Caco-2 (cell line): Measurements from ENCODE around the gene PIK3CG. TPM values are rescaled to one million over a fixed set of nuclear protein-coding genes. Genes with fewer than 3 reads are reported as not detected.

Experiments
- BruUV-seq: library from RNA; stranded (reverse); fragments of 400-500 nt; replicated peaks from 2 replicates; lab custom pipeline; 2021; lab: Mats Ljungman, UMichigan
- CTCF ChIA-PET: fragments of 300-600 bp; sonication (Branson Sonifier 250); formaldehyde crosslinking; loops from one replicate; lab custom pipeline; 2022; ENCODE audit warnings: antibody characterized with exemption; lab: Charles Lee
- POLR2A ChIA-PET: fragments of 300-600 bp; sonication (Branson Sonifier 250); formaldehyde crosslinking; loops from one replicate; lab custom pipeline; 2022; ENCODE audit warnings: antibody characterized with exemption; lab: Charles Lee
- DNase-seq, 2 experiments: peaks; one replicate each; pipeline versions ENCODE4 v3.0.0 to v3.0.0-alpha.2; 2020 to 2022
- H3K27me3 ChIP-seq: replicated peaks from 2 replicates; pipeline ENCODE4 v1.6.0; 2011; ENCODE audit warnings: low read length; ENCODE audit not compliant: control insufficient read depth, insufficient read depth
- H3K36me3 ChIP-seq: 2 replicates; pipeline ENCODE4 v1.5.1; 2011; ENCODE audit warnings: low read length; ENCODE audit not compliant: control insufficient read depth, insufficient read depth
- H3K4me1 ChIP-seq: fragments of 250-450 bp; sonication (Bioruptor Pico); 2 replicates; pipeline ENCODE4 v1.5.1; 2020; ENCODE audit warnings: mild to moderate bottlenecking
- H3K4me3 ChIP-seq: 2 replicates; pipeline ENCODE4 v1.5.1; 2011; ENCODE audit warnings: low read depth, mild to moderate bottlenecking, control low read depth, low read length
- H3K9me3 ChIP-seq: fragments of 250-450 bp; sonication (Bioruptor Pico); 2 replicates; pipeline ENCODE4 v1.5.1; 2020; ENCODE audit warnings: mild to moderate bottlenecking, moderate library complexity
- H3K27ac Mint-ChIP-seq: one replicate; pipeline ENCODE4 v1.8.0; 2022; ENCODE audit warnings: mixed read lengths; ENCODE audit not compliant: unreplicated experiment
- H3K27me3 Mint-ChIP-seq: one replicate; pipeline ENCODE4 v1.8.0; 2022; ENCODE audit warnings: mixed read lengths; ENCODE audit not compliant: insufficient read depth, unreplicated experiment
- H3K36me3 Mint-ChIP-seq: one replicate; pipeline ENCODE4 v1.8.0; 2022; ENCODE audit warnings: mild to moderate bottlenecking, mixed read lengths; ENCODE audit not compliant: insufficient read depth, unreplicated experiment
- H3K4me1 Mint-ChIP-seq: one replicate; pipeline ENCODE4 v1.8.0; 2022; ENCODE audit warnings: low read depth, mixed read lengths; ENCODE audit not compliant: unreplicated experiment
- H3K4me3 Mint-ChIP-seq: one replicate; pipeline ENCODE4 v1.8.0; 2022; ENCODE audit warnings: mild to moderate bottlenecking, moderate library complexity, mixed read lengths; ENCODE audit not compliant: unreplicated experiment
- H3K9me3 Mint-ChIP-seq: one replicate; pipeline ENCODE4 v1.8.0; 2022; ENCODE audit warnings: mixed read lengths; ENCODE audit not compliant: unreplicated experiment
- CTCF ChIP-seq, 2 experiments: fragments of 200-600 bp in 1 of 2; IDR thresholded peaks; 1 replicate in 1 of 2; 2 replicates in 1 of 2; pipeline versions ENCODE4 v1.5.1 to v1.8.0; 2011 to 2022; ENCODE audit warnings: antibody characterized with exemption in 1 of 2, control low read depth in 1 of 2, inconsistent platforms in 1 of 2, low read depth in 1 of 2, low read length in 1 of 2, mild to moderate bottlenecking in 1 of 2, moderate library complexity in 1 of 2; ENCODE audit not compliant: insufficient read depth in 1 of 2, severe bottlenecking in 1 of 2, unreplicated experiment in 1 of 2
- intact Hi-C: fragments of 100-400 bp; cut with micrococcal nuclease; formaldehyde crosslinking; loops from one replicate; pipeline ENCODE4 v1.10.0; 2022; ENCODE audit not compliant: unreplicated experiment
- total RNA-seq: library from RNA; stranded (reverse); gene quantifications from 2 replicates; pipeline ENCODE4 v1.2.3, GENCODE V29; 2022

Gene PIK3CG
- total RNA-seq, 1 experiment from 2014 or later, result not detected

GRCh38 chr7:106883456-106884026 is 18.5 kb downstream of the PIK3CG start:
- no peaks in the 10 kb centered on the region for H3K36me3 ChIP-seq
- Mint-ChIP-seq H3K9me3 (no peaks in the 10 kb centered on the region), H3K27ac (no peak overlapping the region), H3K4me3 (no peak overlapping the region), H3K27me3 (peaks cover 23% of the 10 kb centered on the region), H3K36me3 (no peaks in the 10 kb centered on the region), H3K4me1 (no peaks in the 10 kb centered on the region)
- H3K4me3 ChIP-seq, result no peak overlapping the region
- no peaks in the 10 kb centered on the region for H3K9me3 ChIP-seq
- TF ChIP-seq CTCF (IDR thresholded peaks at IDR 0.05; ENCODE audit: insufficient read depth in 1 of 2, low read depth in 1 of 2, low read length in 1 of 2, severe bottlenecking in 1 of 2, unreplicated experiment in 1 of 2), result no peak
- no TSS peak for BruUV-seq
- ChIA-PET CTCF (no interaction called here), POLR2A (no interaction called here)
- H3K4me1 ChIP-seq, result no peaks in the 10 kb centered on the region
- H3K27me3 ChIP-seq, result no peaks in the 10 kb centered on the region; the same call in 1 of the 2 replicates
- intact Hi-C loops, result no loop called here
- DNase-seq, result no peak

GRCh38 chr7:106885652-106886051 is 20.6 kb downstream of the PIK3CG start:
- H3K27me3 ChIP-seq, result no peaks in the 10 kb centered on the region; the same call in 1 of the 2 replicates
- Mint-ChIP-seq H3K27me3 (peaks cover 20% of the 10 kb centered on the region), H3K9me3 (no peaks in the 10 kb centered on the region), H3K36me3 (no peaks in the 10 kb centered on the region), H3K27ac (no peak overlapping the region), H3K4me3 (no peak overlapping the region), H3K4me1 (no peaks in the 10 kb centered on the region)
- H3K9me3 ChIP-seq, result no peaks in the 10 kb centered on the region
- intact Hi-C loops, result no loop called here
- H3K36me3 ChIP-seq, result no peaks in the 10 kb centered on the region
- DNase-seq, result no peak
- ChIA-PET CTCF (no interaction called here), POLR2A (no interaction called here)
- no peaks in the 10 kb centered on the region for H3K4me1 ChIP-seq
- no peak for TF ChIP-seq CTCF (IDR thresholded peaks at IDR 0.05; ENCODE audit: insufficient read depth in 1 of 2, low read depth in 1 of 2, low read length in 1 of 2, severe bottlenecking in 1 of 2, unreplicated experiment in 1 of 2)
- no TSS peak for BruUV-seq
- no peak overlapping the region for H3K4me3 ChIP-seq

GRCh38 chr7:106887421-106887820 is 22.3 kb downstream of the PIK3CG start:
- BruUV-seq, result no TSS peak
- H3K9me3 Mint-ChIP-seq, result no peaks in the 10 kb centered on the region

More at GRCh38 chr7:106887421-106887820, 22.3 kb downstream of the PIK3CG start:
- no peak overlapping the region for H3K4me3 ChIP-seq
- DNase-seq, result no peak
- ChIA-PET CTCF (no interaction called here), POLR2A (no interaction called here)
- Mint-ChIP-seq H3K27me3 (peaks cover 23% of the 10 kb centered on the region), H3K36me3 (no peaks in the 10 kb centered on the region), H3K4me3 (no peak overlapping the region), H3K27ac (no peak overlapping the region), H3K4me1 (no peaks in the 10 kb centered on the region)
- H3K9me3 ChIP-seq, result no peaks in the 10 kb centered on the region
- intact Hi-C loops, result no loop called here
- H3K4me1 ChIP-seq, result no peaks in the 10 kb centered on the region
- no peaks in the 10 kb centered on the region for H3K36me3 ChIP-seq
- TF ChIP-seq CTCF (IDR thresholded peaks at IDR 0.05; ENCODE audit: insufficient read depth in 1 of 2, low read depth in 1 of 2, low read length in 1 of 2, severe bottlenecking in 1 of 2, unreplicated experiment in 1 of 2), result no peak
- no peaks in the 10 kb centered on the region; the same call in 1 of the 2 replicates for H3K27me3 ChIP-seq
